ENCODE data around the gene STN1.

STN1 gene

GRCh38 chr10:103895411-103896186 is 22.4 kb downstream of the STN1 start:
- DNase-seq: no peak

GRCh38 chr10:103894441-103894864 is 23.5 kb downstream of the STN1 start:
- no peak for TF ChIP-seq POLR2A (IDR thresholded peaks at IDR 0.05; ENCODE audit: low read length)
- TF ChIP-seq GATA1 (IDR thresholded peaks at IDR 0.05; ENCODE audit: low read depth, low read length): no peak
- no peak for DNase-seq

More at GRCh38 chr10:103895411-103896186, 22.4 kb downstream of the STN1 start:
- no peak for TF ChIP-seq GATA1 (IDR thresholded peaks at IDR 0.05; ENCODE audit: low read depth, low read length)

DNA sequence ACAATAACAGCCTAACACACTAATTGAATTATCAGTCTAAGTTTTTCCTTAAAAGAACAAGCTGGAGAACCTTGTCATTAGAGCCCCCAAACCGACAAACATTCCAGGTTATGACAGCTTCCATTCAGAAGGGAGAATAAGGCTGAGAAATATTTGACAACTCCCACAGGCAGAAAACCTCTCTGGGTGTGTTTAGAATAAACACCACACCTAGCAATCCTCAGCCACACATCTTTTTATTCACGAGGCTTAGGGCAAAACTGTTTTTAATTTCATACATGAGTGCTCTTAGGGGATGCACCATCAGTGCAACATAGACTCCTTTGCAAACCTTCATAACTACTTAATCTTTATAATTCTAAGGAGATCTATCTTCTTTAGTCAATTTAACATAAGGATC is 24.2 kb downstream of the STN1 start:
- DNase-seq: no peak
- TF ChIP-seq GATA1 (IDR thresholded peaks at IDR 0.05; ENCODE audit: low read depth, low read length) (no peak), POLR2A (IDR thresholded peaks at IDR 0.05; ENCODE audit: low read length) (no peak)

DNA sequence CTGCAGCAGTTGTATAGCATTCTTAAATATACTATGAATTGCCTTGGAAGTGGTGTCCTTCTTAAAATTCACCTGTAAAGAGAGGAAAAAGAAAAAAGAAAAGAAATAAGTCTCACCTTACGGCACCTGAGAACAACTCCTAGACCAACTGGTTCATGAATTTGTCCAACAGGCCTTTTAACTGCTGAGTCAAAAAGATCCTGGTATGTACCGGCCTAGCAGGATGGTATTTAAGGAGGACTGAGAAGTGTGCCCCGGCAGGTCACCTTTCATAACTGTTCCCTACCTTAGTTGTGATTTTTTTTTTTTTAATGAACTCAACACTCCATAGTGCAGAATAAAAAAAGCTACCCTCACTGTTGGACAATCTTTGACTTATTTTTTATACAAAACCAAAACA is 25.8 kb downstream of the STN1 start:
- DNase-seq: no peak
- TF ChIP-seq POLR2A (IDR thresholded peaks at IDR 0.05; ENCODE audit: low read length) (no peak), GATA1 (IDR thresholded peaks at IDR 0.05; ENCODE audit: low read depth, low read length) (no peak)

DNA sequence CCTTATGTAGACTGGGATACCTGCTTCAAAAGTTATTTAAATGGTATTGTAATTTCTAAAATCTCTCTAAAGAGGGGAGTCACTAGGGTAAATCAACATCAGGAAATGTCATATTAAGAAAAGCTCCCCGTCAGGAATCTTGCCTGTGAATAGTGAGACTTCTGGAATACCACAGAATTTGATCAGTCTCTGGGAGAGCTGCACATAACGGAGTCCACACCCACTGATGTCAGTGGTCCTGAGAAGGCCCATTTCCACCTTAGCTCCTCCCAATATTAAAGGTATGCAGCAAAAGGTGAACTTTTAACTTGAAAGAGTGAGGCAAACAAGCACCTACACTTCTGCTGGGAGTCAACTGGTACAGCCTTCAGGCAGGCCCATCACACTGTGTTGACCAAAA is 27.3 kb downstream of the STN1 start:
- TF ChIP-seq POLR2A (IDR thresholded peaks at IDR 0.05; ENCODE audit: low read length) (no peak), GATA1 (IDR thresholded peaks at IDR 0.05; ENCODE audit: low read depth, low read length) (no peak)
- DNase-seq: no peak

DNA sequence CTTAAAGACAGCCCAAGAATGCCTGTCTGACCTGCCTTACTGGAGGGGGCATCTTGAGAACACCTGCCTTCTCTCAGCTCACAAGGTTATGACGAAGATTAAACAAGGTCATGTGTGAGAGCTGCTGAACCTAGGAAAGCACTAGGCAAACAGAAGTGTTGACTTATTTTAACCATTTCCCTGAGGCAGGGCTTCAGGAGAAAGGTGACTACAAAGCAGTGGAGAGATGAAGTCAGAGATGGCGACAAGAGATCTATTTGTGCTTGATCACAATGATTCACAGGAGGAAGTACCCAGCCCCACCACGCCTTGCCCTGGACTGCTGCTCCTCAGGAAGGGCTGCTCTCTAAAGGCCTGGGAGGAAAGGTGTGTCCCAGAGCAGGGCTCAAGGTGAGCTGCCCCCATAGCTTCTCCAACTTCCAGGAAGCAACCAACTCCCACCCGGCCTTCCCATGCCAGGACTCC is 27.8 kb downstream of the STN1 start:
- no peak for TF ChIP-seq POLR2A (IDR thresholded peaks at IDR 0.05; ENCODE audit: low read length)
- no peak for TF ChIP-seq GATA1 (IDR thresholded peaks at IDR 0.05; ENCODE audit: low read depth, low read length)
- no peak for DNase-seq

GRCh38 chr10:103889121-103889720 is 28.8 kb downstream of the STN1 start:
- TF ChIP-seq POLR2A (IDR thresholded peaks at IDR 0.05; ENCODE audit: low read length): no peak
- DNase-seq: no peak

- peak; percentile 56 to 79 for DNase-seq
- TF ChIP-seq POLR2A (IDR thresholded peaks at IDR 0.05; ENCODE audit: low read length) (no peak), GATA1 (IDR thresholded peaks at IDR 0.05; ENCODE audit: low read depth, low read length) (no peak)
Observed at GRCh38 chr10:103888113-103888841, 29.7 kb downstream of the STN1 start.

DNA sequence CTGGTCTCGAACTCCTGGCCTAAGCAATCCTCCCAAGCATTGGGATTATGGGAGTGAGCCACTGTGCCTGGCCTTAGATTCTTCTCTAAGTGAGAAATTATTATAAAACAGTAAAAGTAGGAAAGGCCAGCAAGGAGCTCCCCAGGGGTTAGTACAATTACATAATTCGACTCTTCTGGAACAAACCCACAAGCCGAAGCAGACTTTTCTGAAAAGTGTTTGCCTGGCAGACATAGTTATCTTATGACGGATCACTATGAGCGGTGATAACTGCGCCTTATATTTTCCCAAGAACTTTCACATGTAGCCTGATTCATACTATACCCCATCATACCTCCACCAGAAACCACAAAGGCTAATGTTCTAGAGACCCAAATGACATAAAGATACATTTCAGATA is 32.4 kb downstream of the STN1 start:
- no peak for TF ChIP-seq GATA1 (IDR thresholded peaks at IDR 0.05; ENCODE audit: low read depth, low read length)
- no peak for TF ChIP-seq POLR2A (IDR thresholded peaks at IDR 0.05; ENCODE audit: low read length)
- no peak for DNase-seq

DNA sequence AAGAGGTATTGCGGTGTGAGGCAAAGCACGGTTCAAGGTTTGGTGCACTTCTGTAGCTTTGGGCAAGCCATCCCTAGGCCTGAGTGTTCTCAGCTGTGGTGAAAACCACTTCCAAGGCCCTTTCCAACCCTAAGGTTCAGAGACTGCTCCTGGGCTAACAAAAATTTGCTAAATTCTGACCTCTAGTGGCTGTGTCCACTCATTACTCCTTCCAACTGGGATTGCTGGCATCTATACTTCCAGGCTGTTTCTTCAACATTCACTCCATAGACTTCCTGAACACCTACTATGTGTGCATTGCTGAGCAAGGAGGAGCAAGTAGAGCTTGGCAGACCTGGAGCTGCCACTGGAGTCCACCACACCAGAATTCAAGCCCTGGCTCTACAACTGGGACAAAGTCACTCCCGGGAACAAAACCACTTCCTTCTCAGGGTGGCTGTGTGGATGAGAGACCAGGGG is 33.3 kb downstream of the STN1 start:
- DNase-seq: peak; percentile 37 to 66
- no peak for TF ChIP-seq GATA1 (IDR thresholded peaks at IDR 0.05; ENCODE audit: low read depth, low read length)
- no peak for TF ChIP-seq POLR2A (IDR thresholded peaks at IDR 0.05; ENCODE audit: low read length)

GRCh38 chr10:103882285-103883007 is 35.5 kb downstream of the STN1 start:
- DNase-seq: no peak
- TF ChIP-seq POLR2A (IDR thresholded peaks at IDR 0.05; ENCODE audit: low read length) (no peak), GATA1 (IDR thresholded peaks at IDR 0.05; ENCODE audit: low read depth, low read length) (no peak)

- TF ChIP-seq POLR2A (IDR thresholded peaks at IDR 0.05; ENCODE audit: low read length) (no peak), GATA1 (IDR thresholded peaks at IDR 0.05; ENCODE audit: low read depth, low read length) (no peak)
- DNase-seq: no peak
Observed at GRCh38 chr10:103881416-103882284, 36.3 kb downstream of the STN1 start.

DNA sequence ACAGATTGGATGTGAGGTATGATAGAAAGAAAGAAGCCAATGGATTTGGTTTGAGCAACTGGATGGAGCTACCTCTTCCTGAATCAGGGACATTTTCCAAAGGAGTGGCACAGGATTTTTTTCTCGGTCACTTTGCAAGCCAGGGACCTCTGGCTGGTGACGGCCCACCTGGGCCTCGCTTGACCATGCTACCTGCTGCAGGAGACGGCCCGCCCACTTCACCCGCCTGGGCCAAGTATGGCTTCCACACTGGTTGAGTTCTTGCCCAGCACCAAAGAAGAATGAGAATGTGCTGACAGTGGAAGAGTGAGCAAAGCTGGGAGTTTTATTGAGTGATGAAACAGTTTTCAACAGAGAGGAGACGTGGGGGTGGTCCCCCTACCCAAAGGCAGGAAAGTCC is 38.2 kb downstream of the STN1 start:
- TF ChIP-seq GATA1 (IDR thresholded peaks at IDR 0.05; ENCODE audit: low read depth, low read length): no peak
- no peak for TF ChIP-seq POLR2A (IDR thresholded peaks at IDR 0.05; ENCODE audit: low read length)
- DNase-seq: no peak

Measured in erythroblast (primary cell).